HepG2 (cell line): Measurements from ENCODE around the gene MCAM. TPM values are rescaled to one million over a fixed set of nuclear protein-coding genes. Genes with fewer than 3 reads are reported as not detected.

ENCODE experiments used
- ATAC-seq: fragments of 200-7000 bp; cut with Tn5 transposase; 3 replicates; pipeline ENCODE4 v1.9.1; 2020; ENCODE audit warnings: mild to moderate bottlenecking, moderate library complexity
- BruUV-seq: library from RNA; stranded (reverse); fragments of 400-500 nt; replicated peaks from 2 replicates; lab custom pipeline; 2021; lab: Mats Ljungman, UMichigan
- CTCF ChIA-PET: fragments of 300-600 bp; formaldehyde crosslinking; extraction: SDS; loops from one replicate; lab custom pipeline; 2021; ENCODE audit warnings: low total read pairs, inconsistent platforms, low intra/inter-chr PET ratio; lab: Yijun Ruan, JAX
- POLR2A ChIA-PET: fragments of 350-600 bp; sonication (Branson Sonifier 250); formaldehyde crosslinking; loops from one replicate; lab custom pipeline; 2020; ENCODE audit warnings: antibody characterized with exemption, inconsistent platforms; lab: Yijun Ruan, JAX
- DNase-seq: peaks from one replicate; pipeline ENCODE4 v3.0.0-alpha.2; 2015; ENCODE audit warnings: low spot score
- FAIRE-seq: peaks from 3 replicates; lab custom pipeline; 2011; peaks lifted over from hg19 to GRCh38; lab: Jason Lieb, UNC
- H2AFZ ChIP-seq: one replicate; pipeline ENCODE4 v1.6.1; 2011; ENCODE audit warnings: low read length, inconsistent platforms
- H3K27ac ChIP-seq: fragments of 300-600 bp; 3 replicates; pipeline ENCODE4 v1.8.0; 2011; ENCODE audit warnings: mixed run types, mild to moderate bottlenecking, mixed read lengths, low read length, inconsistent platforms; ENCODE audit not compliant: insufficient read depth; ENCODE audit errors: extremely low read length
- H3K27me3 ChIP-seq, 2 experiments: fragments of 200-600 bp in 1 of 2; 2 replicates in 1 of 2; 3 replicates in 1 of 2; pipeline versions ENCODE4 v1.6.0 to v1.8.0; 2011; ENCODE audit warnings: low read length in 2 of 2, mild to moderate bottlenecking in 2 of 2, moderate library complexity in 2 of 2, inconsistent platforms in 1 of 2; ENCODE audit not compliant: insufficient read depth in 2 of 2, control insufficient read depth in 1 of 2
- H3K36me3 ChIP-seq, 2 experiments: fragments of 200-600 bp in 1 of 2; replicated peaks in 1 of 2; 2 replicates in 1 of 2; 3 replicates in 1 of 2; pipeline versions ENCODE4 v1.5.1 to v1.8.0; 2011; ENCODE audit warnings: low read length in 2 of 2, inconsistent platforms in 1 of 2; ENCODE audit not compliant: insufficient read depth in 2 of 2, control insufficient read depth in 1 of 2
- H3K4me1 ChIP-seq: 2 replicates; pipeline ENCODE4 v1.5.1; 2012; ENCODE audit warnings: low read length, inconsistent platforms; ENCODE audit not compliant: insufficient read depth
- H3K4me2 ChIP-seq: 2 replicates; pipeline ENCODE4 v1.6.0; 2011; ENCODE audit warnings: low read depth, low read length, inconsistent platforms
- H3K4me3 ChIP-seq, 3 experiments: fragments of 200-600 bp in 1 of 3; sonication (generic), shearing (Covaris generic) in 1 of 3; replicated peaks in 1 of 3; 2 replicates each; pipeline ENCODE4 v1.5.1; 2011 to 2016; ENCODE audit warnings: low read length in 3 of 3, inconsistent platforms in 2 of 3, low read depth in 2 of 3, mild to moderate bottlenecking in 2 of 3, control low read depth in 1 of 3, mixed read lengths in 1 of 3; ENCODE audit not compliant: insufficient read depth in 1 of 3
- H3K79me2 ChIP-seq: one replicate; pipeline ENCODE4 v1.6.1; 2011; ENCODE audit warnings: low read length, inconsistent platforms; ENCODE audit not compliant: insufficient read depth
- H3K9ac ChIP-seq: 2 replicates; pipeline ENCODE4 v1.6.0; 2011; ENCODE audit warnings: mild to moderate bottlenecking, low read depth, low read length, inconsistent platforms; ENCODE audit not compliant: insufficient read depth
- H3K9me3 ChIP-seq: 2 replicates; pipeline ENCODE4 v1.5.1; 2012; ENCODE audit warnings: mild to moderate bottlenecking, low read length
- H4K20me1 ChIP-seq: 2 replicates; pipeline ENCODE4 v1.6.0; 2011; ENCODE audit warnings: inconsistent platforms, mild to moderate bottlenecking, low read length, moderate library complexity; ENCODE audit not compliant: insufficient read depth
- ARID2 ChIP-seq: sonication (generic); formaldehyde crosslinking; IDR thresholded peaks from 2 replicates; pipeline ENCODE4 v1.8.1; 2022; ENCODE audit warnings: mild to moderate bottlenecking, missing genetic modification reagents, borderline replicate concordance
- ELF4 ChIP-seq: sonication (generic); formaldehyde crosslinking; IDR thresholded peaks from 2 replicates; pipeline ENCODE4 v1.5.0; 2020; ENCODE audit warnings: missing genetic modification reagents, mild to moderate bottlenecking, moderate library complexity, borderline replicate concordance
- HNRNPK ChIP-seq: fragments of 200-400 bp; formaldehyde crosslinking; IDR thresholded peaks from 2 replicates; pipeline ENCODE4 v1.6.1; 2018; ENCODE audit warnings: low read length, low read depth, moderate library complexity, mild to moderate bottlenecking; ENCODE audit not compliant: poor library complexity, severe bottlenecking
- KDM2A ChIP-seq: sonication (generic); formaldehyde crosslinking; IDR thresholded peaks from 2 replicates; pipeline ENCODE4 v1.4.0; 2020; ENCODE audit warnings: low read depth, missing genetic modification reagents, borderline replicate concordance
- PAX8 ChIP-seq: sonication (generic); formaldehyde crosslinking; IDR thresholded peaks from 2 replicates; pipeline ENCODE4 v1.8.0; 2022; ENCODE audit warnings: mild to moderate bottlenecking, missing genetic modification reagents, borderline replicate concordance
- RORA ChIP-seq: sonication (generic); formaldehyde crosslinking; IDR thresholded peaks from 2 replicates; pipeline ENCODE4 v1.5.0; 2020; ENCODE audit warnings: mild to moderate bottlenecking, missing genetic modification reagents, moderate library complexity
- SIX4 ChIP-seq: sonication (generic); formaldehyde crosslinking; IDR thresholded peaks from 2 replicates; pipeline ENCODE4 v1.4.0; 2020; ENCODE audit warnings: missing genetic modification reagents
- SP2 ChIP-seq: sonication (generic); formaldehyde crosslinking; IDR thresholded peaks from 2 replicates; pipeline ENCODE4 v1.5.1; 2020; ENCODE audit warnings: mild to moderate bottlenecking, missing genetic modification reagents
- SPEN ChIP-seq: sonication (generic); formaldehyde crosslinking; IDR thresholded peaks from 2 replicates; pipeline ENCODE4 v1.5.1; 2020; ENCODE audit warnings: low read depth, mild to moderate bottlenecking, missing genetic modification reagents
- ZNF460 ChIP-seq: sonication (generic); formaldehyde crosslinking; IDR thresholded peaks from 2 replicates; pipeline ENCODE4 v1.5.1; 2020; ENCODE audit warnings: missing genetic modification reagents, mild to moderate bottlenecking, borderline replicate concordance
- ZNF644 ChIP-seq: IDR thresholded peaks from 2 replicates; pipeline ENCODE4 v1.6.1; 2016; ENCODE audit warnings: low read depth
- ZNF720 ChIP-seq: sonication (generic); formaldehyde crosslinking; IDR thresholded peaks from 2 replicates; pipeline ENCODE4 v1.4.0; 2020; ENCODE audit warnings: missing genetic modification reagents
- ZNF780A ChIP-seq: sonication (generic); formaldehyde crosslinking; IDR thresholded peaks from 2 replicates; pipeline ENCODE4 v1.8.0; 2022; ENCODE audit warnings: mild to moderate bottlenecking, missing genetic modification reagents, moderate library complexity
- WGBS: methylation state at CpG from one replicate; pipeline ENCODE4 v1.1.6; 2017; ENCODE audit warnings: low lambda C conversion rate; 5-methylcytosine and 5-hydroxymethylcytosine counted together
- in situ Hi-C: cut with HindIII; loops from 2 replicates; pipeline ENCODE4 v1.10.0; 2017; ENCODE audit warnings: low pct_unique_long_range_greater_than_20kb; ENCODE audit not compliant: extremely low pct_ligation_motif_present
- intact Hi-C: fragments of 100-400 bp; cut with micrococcal nuclease; formaldehyde crosslinking; loops from one replicate; pipeline ENCODE4 v1.10.0; 2022; ENCODE audit not compliant: unreplicated experiment
- polyA plus RNA-seq, 8 experiments: library from polyadenylated mRNA; depleted of rRNA in 3 of 8; stranded (reverse) in 7 of 8; unstranded in 1 of 8; fragments of >200 nt; fragmentation: Illumina TruSeq in 4 of 8; extraction: Trizol in 4 of 8; gene quantifications; 2 replicates each; pipeline versions ENCODE4 v1.2.1 to v1.2.3, GENCODE V29; 2011 to 2016; ENCODE audit warnings: low read depth in 4 of 8, missing spikeins in 1 of 8, mixed read lengths in 1 of 8; ENCODE audit not compliant: insufficient read depth in 1 of 8
- total RNA-seq, 5 experiments: library from RNA; depleted of rRNA; stranded (reverse); fragments of >200 nt; fragmentation: Illumina TruSeq; extraction: Trizol; gene quantifications; 2 replicates each; pipeline ENCODE4 v1.2.3, GENCODE V29; 2016; ENCODE audit warnings: low read depth in 1 of 5
- TF ChIP-seq, protein P1 (sequence below): sonication (generic); formaldehyde crosslinking; conservative IDR thresholded peaks from 2 replicates; pipeline ENCODE4 v1.4.0; 2020; ENCODE audit warnings: missing genetic modification reagents

MCAM gene
- total and polyA plus RNA-seq, 2 of the 13 experiments (the other 11 are each of a cell fraction or from before 2014, with no cell fraction given), result 12.1 to 15.2 TPM

DNA sequence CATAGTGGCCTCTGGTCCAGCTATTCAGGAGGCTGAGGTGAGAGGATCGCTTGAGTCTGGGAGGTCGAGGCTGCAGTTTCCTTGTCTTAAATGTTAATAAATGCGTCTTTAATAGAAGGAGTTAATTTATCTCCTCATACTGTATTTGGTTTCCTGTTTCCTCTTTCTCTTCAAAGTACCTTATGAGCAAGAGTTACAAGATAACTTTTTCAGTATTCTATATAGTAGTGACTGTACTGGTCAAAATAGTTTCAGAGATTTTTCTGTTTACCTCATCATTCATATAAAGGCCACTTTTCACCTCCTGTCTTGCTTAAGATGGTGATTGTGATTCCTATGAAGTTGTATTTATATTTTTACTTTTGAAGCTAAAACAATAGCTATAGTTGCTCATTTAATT is 50.9 kb downstream of the MCAM start:
- POLR2A ChIA-PET, result no interaction called here
- no TSS peak for BruUV-seq
- WGBS, result 95% methylated on average over 3 of the region's 3 CpGs
- ATAC-seq (no peak), FAIRE-seq (no peak), DNase-seq (no peak)
- CTCF ChIA-PET, result no interaction called here
- TF ChIP-seq KDM2A, result no peak
- no peak for TF ChIP-seq ARID2
- no peak for TF ChIP-seq RORA (CRISPR knock-in tag)
- no peak for TF ChIP-seq SPEN (CRISPR knock-in tag)
- no peak for TF ChIP-seq ZNF460 (CRISPR knock-in tag)
- TF ChIP-seq PAX8 (CRISPR knock-in tag), result no peak
- TF ChIP-seq ZNF780A, result no peak
- TF ChIP-seq SIX4 (CRISPR knock-in tag), result no peak
- TF ChIP-seq ZNF720 (CRISPR knock-in tag), result no peak
- Histone ChIP-seq H3K4me2 (no peak overlapping the region), H3K9ac (no peak overlapping the region), H3K27me3 (no peaks in the 10 kb centered on the region), H3K79me2 (no peaks in the 10 kb centered on the region), H4K20me1 (no peaks in the 10 kb centered on the region), H3K4me1 (no peaks in the 10 kb centered on the region), H3K4me3 (no peak overlapping the region), H3K36me3 (no peaks in the 10 kb centered on the region), H3K27ac (no peak overlapping the region), H3K9me3 (no peaks in the 10 kb centered on the region), H2AFZ (no peak overlapping the region)
- in situ Hi-C loops, result no loop called here
- intact Hi-C loops, result no loop called here

DNA sequence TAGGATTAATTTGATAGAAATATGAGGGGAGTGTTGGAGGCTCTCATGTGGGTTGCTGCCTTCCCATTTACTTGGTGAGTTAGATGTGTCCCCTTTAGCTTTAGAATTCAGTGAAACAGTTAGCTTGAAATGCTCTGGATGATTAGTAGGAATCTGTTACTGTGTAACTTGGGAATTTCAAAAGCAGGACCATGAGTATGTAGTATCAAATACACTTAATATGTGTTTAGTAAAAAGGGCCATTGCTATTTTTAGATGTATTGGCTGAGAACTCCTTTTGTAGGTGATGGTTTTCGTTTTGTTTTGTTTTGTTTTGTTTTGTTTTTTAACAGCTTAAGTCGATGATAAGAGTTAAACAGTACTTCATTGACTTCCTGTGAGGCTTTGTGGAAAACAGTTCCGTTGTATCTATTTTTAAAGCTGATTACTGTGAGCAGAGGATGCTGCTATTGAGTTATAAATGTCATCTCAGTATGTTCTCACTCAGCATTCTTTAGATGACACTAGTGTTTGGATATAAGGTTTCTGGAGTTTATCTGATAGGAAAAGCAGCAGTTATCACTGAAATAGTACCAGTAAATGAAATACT is 53.5 kb downstream of the MCAM start:
- 55% methylated on average over 3 of the region's 3 CpGs for WGBS
- no peaks in the 10 kb centered on the region for H4K20me1 ChIP-seq
- no TSS peak for BruUV-seq

More for the DNA sequence above, 53.5 kb downstream of the MCAM start:
- H3K4me1 ChIP-seq, result no peaks in the 10 kb centered on the region
- no peak overlapping the region for H3K4me3 ChIP-seq
- H3K4me2 ChIP-seq, result no peak overlapping the region
- in situ Hi-C loops, result no loop called here
- H3K9ac ChIP-seq, result no peak overlapping the region
- no peak for ATAC-seq
- no peak overlapping the region for H2AFZ ChIP-seq
- TF ChIP-seq ZNF644 (CRISPR knock-in tag) (no peak), SP2 (CRISPR knock-in tag) (no peak), HNRNPK (no peak), SIX4 (CRISPR knock-in tag) (no peak), ELF4 (no peak)
- TF ChIP-seq, protein P1, sequence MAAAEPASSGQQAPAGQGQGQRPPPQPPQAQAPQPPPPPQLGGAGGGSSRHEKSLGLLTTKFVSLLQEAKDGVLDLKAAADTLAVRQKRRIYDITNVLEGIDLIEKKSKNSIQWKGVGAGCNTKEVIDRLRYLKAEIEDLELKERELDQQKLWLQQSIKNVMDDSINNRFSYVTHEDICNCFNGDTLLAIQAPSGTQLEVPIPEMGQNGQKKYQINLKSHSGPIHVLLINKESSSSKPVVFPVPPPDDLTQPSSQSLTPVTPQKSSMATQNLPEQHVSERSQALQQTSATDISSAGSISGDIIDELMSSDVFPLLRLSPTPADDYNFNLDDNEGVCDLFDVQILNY (CRISPR knock-in tag), result no peak
- no peak for FAIRE-seq
- no peak for DNase-seq
- intact Hi-C loops, result no loop called here
- no peaks in the 10 kb centered on the region for H3K79me2 ChIP-seq
- no peaks in the 10 kb centered on the region for H3K36me3 ChIP-seq
- no peaks in the 10 kb centered on the region for H3K27me3 ChIP-seq
- ChIA-PET POLR2A (no interaction called here), CTCF (no interaction called here)
- H3K9me3 ChIP-seq, result no peaks in the 10 kb centered on the region
- no peak overlapping the region for H3K27ac ChIP-seq
